Esophagus muscularis mucosa (tissue), 4 donors: Measurements from ENCODE around the gene FAM180B.

Experiments used
- EP300 ChIP-seq: sonication (generic); formaldehyde crosslinking; IDR thresholded peaks from one replicate; pipeline ENCODE4 v1.6.1; 2017; ENCODE audit warnings: antibody characterized with exemption
- POLR2A ChIP-seq: fragments of 450-650 bp; IDR thresholded peaks from one replicate; pipeline ENCODE4 v1.6.1; 2017; ENCODE audit warnings: antibody characterized with exemption, moderate library complexity, mild to moderate bottlenecking, low read depth
- POLR2AphosphoS5 ChIP-seq, 2 donors: sonication (generic); formaldehyde crosslinking; IDR thresholded peaks; one replicate each; pipeline ENCODE4 v1.6.1; 2017; ENCODE audit warnings: antibody characterized with exemption in 2 of 2
- TF ChIP-seq, protein P1 (sequence below), 3 experiments: fragments of 200-600 bp in 2 of 3; fragments of 450-650 bp in 1 of 3; sonication (generic) in 2 of 3; IDR thresholded peaks; one replicate each; pipeline ENCODE4 v1.5.1; 2017 to 2019; ENCODE audit warnings: antibody characterized with exemption in 3 of 3, mild to moderate bottlenecking in 2 of 3, moderate library complexity in 1 of 3

GRCh38 chr11:47587039-47587716 lies 700 bp downstream of the FAM180B start:
- TF ChIP-seq, protein P1, sequence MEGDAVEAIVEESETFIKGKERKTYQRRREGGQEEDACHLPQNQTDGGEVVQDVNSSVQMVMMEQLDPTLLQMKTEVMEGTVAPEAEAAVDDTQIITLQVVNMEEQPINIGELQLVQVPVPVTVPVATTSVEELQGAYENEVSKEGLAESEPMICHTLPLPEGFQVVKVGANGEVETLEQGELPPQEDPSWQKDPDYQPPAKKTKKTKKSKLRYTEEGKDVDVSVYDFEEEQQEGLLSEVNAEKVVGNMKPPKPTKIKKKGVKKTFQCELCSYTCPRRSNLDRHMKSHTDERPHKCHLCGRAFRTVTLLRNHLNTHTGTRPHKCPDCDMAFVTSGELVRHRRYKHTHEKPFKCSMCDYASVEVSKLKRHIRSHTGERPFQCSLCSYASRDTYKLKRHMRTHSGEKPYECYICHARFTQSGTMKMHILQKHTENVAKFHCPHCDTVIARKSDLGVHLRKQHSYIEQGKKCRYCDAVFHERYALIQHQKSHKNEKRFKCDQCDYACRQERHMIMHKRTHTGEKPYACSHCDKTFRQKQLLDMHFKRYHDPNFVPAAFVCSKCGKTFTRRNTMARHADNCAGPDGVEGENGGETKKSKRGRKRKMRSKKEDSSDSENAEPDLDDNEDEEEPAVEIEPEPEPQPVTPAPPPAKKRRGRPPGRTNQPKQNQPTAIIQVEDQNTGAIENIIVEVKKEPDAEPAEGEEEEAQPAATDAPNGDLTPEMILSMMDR (IDR thresholded peaks at IDR 0.05) = no peak
- TF ChIP-seq EP300 (no peak), POLR2A (no peak), POLR2AphosphoS5 (IDR thresholded peaks at IDR 0.05) (no peak)
